Liver (tissue), 9 donors: ENCODE measurements around the gene HMOX2. TPM values are rescaled to one million over a fixed set of nuclear protein-coding genes. Genes with fewer than 3 reads are reported as not detected.

Experiments
- DNase-seq: peaks from one replicate; pipeline ENCODE4 v3.0.0-alpha.2; 2017; ENCODE audit warnings: low spot score
- H3K27ac ChIP-seq, 2 donors: one replicate each; pipeline ENCODE4 v1.7.0; 2013; ENCODE audit warnings: inconsistent platforms in 2 of 2, low read length in 2 of 2, control low read depth in 1 of 2, low read depth in 1 of 2, mild to moderate bottlenecking in 1 of 2
- H3K27me3 ChIP-seq, 4 donors: one replicate each; pipeline versions ENCODE4 v1.6.1 to v1.7.0; 2013; ENCODE audit warnings: low read length in 3 of 4, inconsistent platforms in 1 of 4, mild to moderate bottlenecking in 1 of 4, moderate library complexity in 1 of 4; ENCODE audit not compliant: control insufficient read depth in 4 of 4, insufficient read depth in 4 of 4
- H3K36me3 ChIP-seq, 4 donors: one replicate each; pipeline versions ENCODE4 v1.6.1 to v1.7.0; 2013; ENCODE audit warnings: low read length in 3 of 4, mild to moderate bottlenecking in 3 of 4, low read depth in 1 of 4, moderate library complexity in 1 of 4; ENCODE audit not compliant: control insufficient read depth in 4 of 4, insufficient read depth in 3 of 4
- H3K4me1 ChIP-seq, 4 donors: one replicate each; pipeline versions ENCODE4 v1.6.1 to v1.7.0; 2013; ENCODE audit warnings: low read length in 3 of 4, mild to moderate bottlenecking in 3 of 4, moderate library complexity in 1 of 4; ENCODE audit not compliant: control insufficient read depth in 4 of 4, insufficient read depth in 4 of 4
- H3K4me3 ChIP-seq, 3 donors: one replicate each; pipeline versions ENCODE4 v1.6.1 to v1.7.0; 2013; ENCODE audit warnings: low read length in 3 of 3, control low read depth in 1 of 3, low read depth in 1 of 3, mild to moderate bottlenecking in 1 of 3
- H3K9ac ChIP-seq, 2 donors: one replicate each; pipeline ENCODE4 v1.7.0; 2013; ENCODE audit warnings: low read length in 2 of 2, mild to moderate bottlenecking in 2 of 2, moderate library complexity in 2 of 2, control low read depth in 1 of 2, low read depth in 1 of 2
- H3K9me3 ChIP-seq, 4 donors: one replicate each; pipeline versions ENCODE4 v1.6.1 to v1.7.0; 2013; ENCODE audit warnings: low read length in 3 of 4; ENCODE audit not compliant: control insufficient read depth in 4 of 4
- FOXA1 ChIP-seq: IDR thresholded peaks from 2 replicates; pipeline ENCODE4 v1.6.1; 2016; ENCODE audit warnings: antibody characterized with exemption
- GABPA ChIP-seq, 2 donors: IDR thresholded peaks in 1 of 2; conservative IDR thresholded peaks in 1 of 2; 2 replicates each; pipeline ENCODE4 v1.6.1; 2016; ENCODE audit warnings: antibody characterized with exemption in 2 of 2, mild to moderate bottlenecking in 1 of 2, moderate library complexity in 1 of 2
- HNF4A ChIP-seq, 2 donors: conservative IDR thresholded peaks; 2 replicates each; pipeline ENCODE4 v1.6.1; 2016; ENCODE audit warnings: antibody characterized with exemption in 2 of 2, mild to moderate bottlenecking in 2 of 2
- HNF4G ChIP-seq: IDR thresholded peaks from 2 replicates; pipeline ENCODE4 v1.6.1; 2016; ENCODE audit warnings: antibody characterized with exemption
- JUND ChIP-seq, 2 donors: IDR thresholded peaks; 2 replicates each; pipeline ENCODE4 v1.6.1; 2016; ENCODE audit warnings: antibody characterized with exemption in 2 of 2
- NR2F2 ChIP-seq: IDR thresholded peaks from 2 replicates; pipeline ENCODE4 v1.6.1; 2016; ENCODE audit warnings: antibody characterized with exemption
- RAD21 ChIP-seq, 2 donors: IDR thresholded peaks; 2 replicates each; pipeline ENCODE4 v1.6.1; 2016; ENCODE audit warnings: antibody characterized with exemption in 2 of 2, mild to moderate bottlenecking in 2 of 2
- SP1 ChIP-seq: IDR thresholded peaks from 2 replicates; pipeline ENCODE4 v1.6.1; 2018; ENCODE audit warnings: antibody characterized with exemption, mild to moderate bottlenecking
- YY1 ChIP-seq: IDR thresholded peaks from 2 replicates; pipeline ENCODE4 v1.6.1; 2016; ENCODE audit warnings: antibody characterized with exemption, mild to moderate bottlenecking
- WGBS: extraction: QIAGEN DNeasy Blood & Tissue Kit; methylation state at CpG from one replicate; pipeline ENCODE4 v1.1.7; 2013; 5-methylcytosine and 5-hydroxymethylcytosine counted together
- polyA plus RNA-seq, 2 donors: library from polyadenylated mRNA; stranded (reverse) in 1 of 2; unstranded in 1 of 2; fragments of 200-250 nt in 1 of 2; fragments of >200 nt in 1 of 2; fragmentation: Nextera tagmentation in 1 of 2; extraction: Ambion mirVana in 1 of 2; gene quantifications; one replicate each; pipeline versions ENCODE4 v1.2.1 to v1.2.3, GENCODE V29; 2013 to 2015
- total RNA-seq, 2 donors: library from RNA; depleted of rRNA; stranded (reverse); fragments of >200 nt; gene quantifications; one replicate each; pipeline ENCODE4 v1.2.3, GENCODE V29; 2014
- TF ChIP-seq, protein P1 (sequence below): IDR thresholded peaks from 2 replicates; pipeline ENCODE4 v1.6.1; 2016; ENCODE audit warnings: antibody characterized with exemption
- TF ChIP-seq, protein P2 (sequence below): fragments of 150-350 bp; IDR thresholded peaks from 2 replicates; pipeline ENCODE4 v1.5.1; 2017; ENCODE audit warnings: improper control_type of control experiment, low read depth, low read length; ENCODE audit not compliant: missing input control
- TF ChIP-seq, protein P3 (sequence below): IDR thresholded peaks from 2 replicates; pipeline ENCODE4 v1.6.1; 2016; ENCODE audit warnings: antibody characterized with exemption
- TF ChIP-seq, protein P4 (sequence below): IDR thresholded peaks from 2 replicates; pipeline ENCODE4 v1.6.1; 2016; ENCODE audit warnings: antibody characterized with exemption, mild to moderate bottlenecking
- donor health status: healthy.
- donor health status: healthy.
- donor health status: healthy.
- donor health status: healthy.
- donor health status: healthy.

Gene HMOX2
- total and polyA plus RNA-seq, 4 donors, result 11.4 to 81.5 (median 61.5) TPM

DNA sequence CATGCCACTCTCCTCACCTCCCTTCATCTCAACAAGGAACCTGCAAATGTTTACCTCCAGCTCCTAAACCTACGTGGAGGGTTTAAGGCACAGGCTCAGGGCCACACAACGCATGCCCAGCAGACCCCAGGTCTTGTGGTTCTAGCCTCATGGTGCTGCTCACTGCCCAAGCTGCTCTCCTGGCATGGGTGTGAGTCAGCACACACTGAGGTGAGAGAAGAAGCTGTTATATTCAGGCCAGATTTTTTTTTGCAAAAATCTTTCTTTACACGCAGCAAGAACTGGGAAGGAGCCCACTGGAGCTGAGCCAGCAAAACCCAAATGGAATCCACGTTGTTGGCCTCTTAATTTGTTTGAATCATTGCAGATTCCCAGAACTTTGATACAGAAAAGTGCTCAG lies 74.4 kb downstream of the HMOX2 start:
- no peak overlapping the region for H3K9ac ChIP-seq
- 44% methylated on average over 4 of the region's 4 CpGs for WGBS
- no peaks in the 10 kb centered on the region for H3K27me3 ChIP-seq
- no peak overlapping the region for H3K4me3 ChIP-seq
- no peaks in the 10 kb centered on the region for H3K9me3 ChIP-seq
- no peak overlapping the region for H3K27ac ChIP-seq
- no peaks in the 10 kb centered on the region for H3K4me1 ChIP-seq
- no peak for DNase-seq
- H3K36me3 ChIP-seq, result no peaks in the 10 kb centered on the region
- no peak for TF ChIP-seq SP1
- TF ChIP-seq FOXA1, result no peak
- TF ChIP-seq HNF4G, result no peak
- no peak for TF ChIP-seq GABPA (IDR thresholded peaks at IDR 0.05 in 1 of 2, conservative IDR thresholded peaks at IDR 0.05 in 1 of 2)
- no peak for TF ChIP-seq YY1
- TF ChIP-seq, protein P1, sequence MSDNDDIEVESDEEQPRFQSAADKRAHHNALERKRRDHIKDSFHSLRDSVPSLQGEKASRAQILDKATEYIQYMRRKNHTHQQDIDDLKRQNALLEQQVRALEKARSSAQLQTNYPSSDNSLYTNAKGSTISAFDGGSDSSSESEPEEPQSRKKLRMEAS, result no peak
- no peak for TF ChIP-seq RAD21 (IDR thresholded peaks at IDR 0.05)

DNA sequence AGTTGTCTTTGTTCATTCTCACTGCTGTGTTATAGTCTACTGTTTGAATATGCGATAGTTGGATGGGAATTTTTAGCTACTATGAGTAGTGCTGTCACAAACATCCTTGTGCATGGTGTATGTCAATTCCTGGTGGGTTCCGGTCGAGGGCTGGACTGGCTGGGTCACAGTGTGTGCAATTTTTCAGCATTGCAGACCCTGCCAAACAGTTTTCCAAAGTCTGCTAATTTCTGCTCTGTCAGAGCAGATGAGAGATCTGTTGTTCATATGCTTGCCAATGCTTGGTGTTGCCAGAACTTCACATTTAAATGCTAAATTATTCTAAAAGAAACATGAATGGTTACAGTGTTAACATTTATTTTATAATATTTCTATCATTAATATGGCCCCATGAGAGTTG lies 76.3 kb downstream of the HMOX2 start:
- WGBS, result 78% methylated on average over 3 of the region's 3 CpGs
- Histone ChIP-seq H3K27me3 (no peaks in the 10 kb centered on the region), H3K36me3 (no peaks in the 10 kb centered on the region), H3K27ac (no peak overlapping the region), H3K9ac (no peak overlapping the region), H3K9me3 (no peaks in the 10 kb centered on the region), H3K4me1 (no peaks in the 10 kb centered on the region), H3K4me3 (no peak overlapping the region)
- no peak for TF ChIP-seq NR2F2
- no peak for TF ChIP-seq YY1
- TF ChIP-seq, protein P2, sequence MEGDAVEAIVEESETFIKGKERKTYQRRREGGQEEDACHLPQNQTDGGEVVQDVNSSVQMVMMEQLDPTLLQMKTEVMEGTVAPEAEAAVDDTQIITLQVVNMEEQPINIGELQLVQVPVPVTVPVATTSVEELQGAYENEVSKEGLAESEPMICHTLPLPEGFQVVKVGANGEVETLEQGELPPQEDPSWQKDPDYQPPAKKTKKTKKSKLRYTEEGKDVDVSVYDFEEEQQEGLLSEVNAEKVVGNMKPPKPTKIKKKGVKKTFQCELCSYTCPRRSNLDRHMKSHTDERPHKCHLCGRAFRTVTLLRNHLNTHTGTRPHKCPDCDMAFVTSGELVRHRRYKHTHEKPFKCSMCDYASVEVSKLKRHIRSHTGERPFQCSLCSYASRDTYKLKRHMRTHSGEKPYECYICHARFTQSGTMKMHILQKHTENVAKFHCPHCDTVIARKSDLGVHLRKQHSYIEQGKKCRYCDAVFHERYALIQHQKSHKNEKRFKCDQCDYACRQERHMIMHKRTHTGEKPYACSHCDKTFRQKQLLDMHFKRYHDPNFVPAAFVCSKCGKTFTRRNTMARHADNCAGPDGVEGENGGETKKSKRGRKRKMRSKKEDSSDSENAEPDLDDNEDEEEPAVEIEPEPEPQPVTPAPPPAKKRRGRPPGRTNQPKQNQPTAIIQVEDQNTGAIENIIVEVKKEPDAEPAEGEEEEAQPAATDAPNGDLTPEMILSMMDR, result no peak
- TF ChIP-seq, protein P3, sequence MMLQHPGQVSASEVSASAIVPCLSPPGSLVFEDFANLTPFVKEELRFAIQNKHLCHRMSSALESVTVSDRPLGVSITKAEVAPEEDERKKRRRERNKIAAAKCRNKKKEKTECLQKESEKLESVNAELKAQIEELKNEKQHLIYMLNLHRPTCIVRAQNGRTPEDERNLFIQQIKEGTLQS, result no peak
- TF ChIP-seq JUND (IDR thresholded peaks at IDR 0.05), result no peak
- no peak for TF ChIP-seq SP1
- no peak for DNase-seq

DNA sequence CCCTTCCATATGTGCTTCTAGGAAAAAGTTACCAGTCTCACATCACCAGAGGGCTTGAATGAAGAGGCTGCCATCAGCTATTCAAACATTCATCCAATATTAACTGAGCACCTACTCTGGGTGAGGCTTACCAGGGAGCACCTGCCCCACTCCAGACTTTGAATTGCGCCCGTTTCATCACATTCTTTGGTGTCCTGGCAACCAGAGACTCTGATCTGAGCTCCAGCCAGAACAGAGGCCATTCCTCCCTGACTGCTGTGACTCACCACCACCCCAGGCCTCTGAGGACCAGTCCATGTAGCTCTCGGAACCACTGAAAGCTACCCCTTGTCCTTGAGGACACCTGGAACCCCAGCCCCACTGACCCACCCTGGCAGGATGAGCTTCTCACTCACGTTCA lies 79.9 kb downstream of the HMOX2 start, which contains the start of gene C16orf96:
Gene C16orf96, plus strand, starts transcription at position 229 of the 400 bp plus-strand sequence. Its CDS starts 150 bp downstream, at position 379.
- no peaks in the 10 kb centered on the region for H3K36me3 ChIP-seq
- no peaks in the 10 kb centered on the region for H3K9me3 ChIP-seq
- 80% methylated on average over 4 of the region's 4 CpGs for WGBS
- TF ChIP-seq HNF4A (conservative IDR thresholded peaks at IDR 0.05) (no peak), YY1 (no peak), HNF4G (no peak)
- H3K4me3 ChIP-seq, result no peak within 1 kb of the TSS
- H3K4me1 ChIP-seq, result no peaks in the 10 kb centered on the region
- no peaks in the 10 kb centered on the region for H3K27me3 ChIP-seq
- no peak within 1 kb of the TSS for H3K9ac ChIP-seq
- no peak for DNase-seq
- no peak within 1 kb of the TSS for H3K27ac ChIP-seq

DNA sequence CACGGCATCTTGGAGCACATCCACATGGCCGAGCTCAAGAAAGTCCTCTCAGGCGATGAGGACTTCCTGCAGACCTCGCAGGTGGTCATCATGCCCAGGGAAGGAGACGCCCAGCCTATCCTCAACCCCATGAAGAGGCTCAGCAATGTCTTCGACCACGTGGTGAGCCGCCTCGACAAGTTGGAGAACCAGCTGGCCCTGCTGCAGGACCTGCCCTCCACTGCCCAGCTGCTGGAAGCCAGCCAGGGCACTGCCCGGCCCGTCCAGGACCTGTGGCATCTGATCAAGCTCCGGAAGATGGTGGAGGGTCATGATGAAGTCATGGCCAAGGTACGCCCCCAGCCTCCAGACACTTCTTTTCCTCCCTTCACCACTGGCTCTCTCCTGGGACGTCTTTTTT lies 80.4 kb downstream of the HMOX2 start:
- 91% methylated on average over 14 of the region's 14 CpGs for WGBS
- no peak for DNase-seq
- no peak overlapping the region for H3K9ac ChIP-seq
- no peaks in the 10 kb centered on the region for H3K27me3 ChIP-seq
- H3K9me3 ChIP-seq, result no peaks in the 10 kb centered on the region
- H3K36me3 ChIP-seq, result no peaks in the 10 kb centered on the region
- TF ChIP-seq, protein P4, sequence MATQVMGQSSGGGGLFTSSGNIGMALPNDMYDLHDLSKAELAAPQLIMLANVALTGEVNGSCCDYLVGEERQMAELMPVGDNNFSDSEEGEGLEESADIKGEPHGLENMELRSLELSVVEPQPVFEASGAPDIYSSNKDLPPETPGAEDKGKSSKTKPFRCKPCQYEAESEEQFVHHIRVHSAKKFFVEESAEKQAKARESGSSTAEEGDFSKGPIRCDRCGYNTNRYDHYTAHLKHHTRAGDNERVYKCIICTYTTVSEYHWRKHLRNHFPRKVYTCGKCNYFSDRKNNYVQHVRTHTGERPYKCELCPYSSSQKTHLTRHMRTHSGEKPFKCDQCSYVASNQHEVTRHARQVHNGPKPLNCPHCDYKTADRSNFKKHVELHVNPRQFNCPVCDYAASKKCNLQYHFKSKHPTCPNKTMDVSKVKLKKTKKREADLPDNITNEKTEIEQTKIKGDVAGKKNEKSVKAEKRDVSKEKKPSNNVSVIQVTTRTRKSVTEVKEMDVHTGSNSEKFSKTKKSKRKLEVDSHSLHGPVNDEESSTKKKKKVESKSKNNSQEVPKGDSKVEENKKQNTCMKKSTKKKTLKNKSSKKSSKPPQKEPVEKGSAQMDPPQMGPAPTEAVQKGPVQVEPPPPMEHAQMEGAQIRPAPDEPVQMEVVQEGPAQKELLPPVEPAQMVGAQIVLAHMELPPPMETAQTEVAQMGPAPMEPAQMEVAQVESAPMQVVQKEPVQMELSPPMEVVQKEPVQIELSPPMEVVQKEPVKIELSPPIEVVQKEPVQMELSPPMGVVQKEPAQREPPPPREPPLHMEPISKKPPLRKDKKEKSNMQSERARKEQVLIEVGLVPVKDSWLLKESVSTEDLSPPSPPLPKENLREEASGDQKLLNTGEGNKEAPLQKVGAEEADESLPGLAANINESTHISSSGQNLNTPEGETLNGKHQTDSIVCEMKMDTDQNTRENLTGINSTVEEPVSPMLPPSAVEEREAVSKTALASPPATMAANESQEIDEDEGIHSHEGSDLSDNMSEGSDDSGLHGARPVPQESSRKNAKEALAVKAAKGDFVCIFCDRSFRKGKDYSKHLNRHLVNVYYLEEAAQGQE, result no peak
- no peak for TF ChIP-seq JUND (IDR thresholded peaks at IDR 0.05)
- no peak for TF ChIP-seq FOXA1
- TF ChIP-seq HNF4G, result no peak
- H3K27ac ChIP-seq, result no peak overlapping the region
- no peak overlapping the region for H3K4me3 ChIP-seq
- no peaks in the 10 kb centered on the region for H3K4me1 ChIP-seq
